HG02610 (cell line): ENCODE results near the gene EIF4H.
A peak's percentile ranks its signal among the peaks of the same experiment; 100 is the strongest.
"Not testable (repeated sequence)": the region's sequence is repeated elsewhere in the genome, so short reads cannot be mapped to it uniquely, and the experiment has no call there.

Experiments
- ATAC-seq: cut with Tn5 transposase; IDR thresholded peaks from one replicate; pipeline ENCODE4 v1.9.1; 2021; ENCODE audit warnings: mild to moderate bottlenecking, moderate library complexity; ENCODE audit not compliant: unreplicated experiment

The EIF4H gene

DNA sequence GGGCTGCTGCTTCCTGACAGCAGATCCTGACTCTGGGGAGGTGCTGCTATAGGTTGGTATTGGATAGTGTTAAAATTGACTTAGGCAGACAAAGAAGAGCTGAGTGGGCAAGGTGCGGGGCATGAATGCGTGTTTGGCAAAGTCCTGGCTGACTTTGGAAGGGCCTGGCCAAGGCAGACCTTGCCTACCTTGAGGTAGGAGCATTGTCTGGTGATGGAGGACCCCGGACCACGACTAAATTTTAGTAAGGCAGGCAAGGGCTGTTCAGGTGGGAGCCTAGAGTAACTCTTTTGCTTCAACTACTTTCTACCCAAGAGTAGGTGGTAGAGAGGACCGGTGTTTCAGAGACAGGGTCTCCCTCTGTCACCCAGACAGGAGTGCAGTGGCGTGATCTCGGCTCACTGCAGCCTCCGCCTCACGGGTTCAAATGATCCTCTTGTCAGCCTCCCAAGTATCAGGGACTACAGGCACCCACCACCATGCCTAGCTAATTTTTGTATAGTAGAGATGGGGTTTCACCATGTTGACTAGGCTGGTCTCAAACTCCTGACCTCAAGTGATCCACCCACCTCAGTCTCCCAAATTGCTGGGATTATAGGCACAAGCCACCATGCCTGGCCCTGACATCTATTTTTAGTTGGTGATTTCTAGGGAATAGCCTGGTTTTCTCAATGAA, 23.4 kb downstream of the EIF4H start:
- no peak for ATAC-seq

DNA sequence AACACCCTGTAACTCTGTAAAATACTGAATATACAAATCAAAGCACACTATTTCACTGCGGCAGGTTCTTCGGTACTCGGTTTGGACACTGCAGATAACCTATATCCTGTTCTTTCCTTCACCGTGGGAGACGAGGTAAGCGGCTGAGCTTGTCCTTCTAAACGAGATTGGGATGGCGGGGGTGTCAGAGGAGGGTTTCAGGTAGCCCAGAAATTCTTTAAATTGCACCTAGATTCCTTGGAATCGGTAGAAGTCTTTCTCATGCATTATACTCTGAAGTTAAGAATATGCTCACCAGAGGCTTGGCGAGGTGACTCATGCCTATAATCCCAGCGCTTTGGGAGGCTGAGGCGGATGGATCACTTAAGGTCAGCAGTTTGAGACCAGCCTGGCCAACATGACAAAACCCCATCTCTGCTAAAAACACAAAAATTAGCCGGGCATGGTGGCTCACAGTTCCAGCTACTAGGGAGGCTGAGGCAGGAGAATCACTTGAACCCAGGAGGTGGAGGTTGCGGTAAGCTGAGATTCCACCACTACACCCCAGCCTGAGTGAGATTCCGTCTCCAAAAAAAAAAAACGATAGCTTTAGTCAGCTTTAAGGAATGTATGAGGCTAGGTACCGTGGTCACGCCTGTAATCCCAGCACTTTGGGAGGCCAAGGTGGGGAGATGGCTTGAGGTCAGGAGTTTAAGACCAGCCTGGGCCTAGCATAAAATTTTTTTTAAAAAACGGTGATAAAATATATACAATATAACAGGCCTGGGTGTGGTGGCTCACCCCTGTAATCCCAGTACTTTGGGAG, 25.6 kb downstream of the EIF4H start:
- ATAC-seq = no peak

DNA sequence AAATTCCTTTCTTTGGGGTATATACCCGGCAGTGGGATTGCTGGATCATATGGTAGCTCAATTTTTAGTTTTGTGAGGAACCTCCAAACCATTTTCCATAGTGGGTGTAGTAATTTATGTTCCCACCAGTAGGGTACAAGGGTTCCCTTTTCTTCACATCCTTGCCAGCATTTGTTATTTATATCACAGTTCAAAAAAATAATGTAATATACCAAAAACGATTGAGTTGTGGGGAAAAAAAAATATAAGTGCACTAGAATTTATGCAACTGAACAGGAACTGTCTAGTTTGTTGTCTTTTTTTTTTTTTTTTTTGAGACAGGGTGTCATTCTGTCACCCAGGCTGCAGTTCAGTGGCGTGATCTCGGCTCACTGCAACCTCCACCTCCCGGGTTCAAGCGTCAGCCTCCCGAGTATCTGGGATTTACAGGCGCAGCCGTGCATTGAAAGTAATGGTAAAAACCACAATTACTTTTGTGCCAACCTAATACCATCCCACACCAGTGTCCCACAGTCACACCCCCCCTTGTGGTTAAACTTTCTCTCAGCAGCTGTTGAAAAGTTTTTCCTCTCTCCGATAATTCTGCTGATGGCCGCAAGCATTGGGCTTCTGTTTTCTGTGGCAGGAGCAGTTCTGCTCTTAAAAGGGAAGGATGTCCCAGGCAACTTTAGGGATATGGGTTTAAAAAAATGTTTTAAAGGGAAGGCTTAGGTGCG, 28.8 kb downstream of the EIF4H start:
- ATAC-seq = no peak

DNA sequence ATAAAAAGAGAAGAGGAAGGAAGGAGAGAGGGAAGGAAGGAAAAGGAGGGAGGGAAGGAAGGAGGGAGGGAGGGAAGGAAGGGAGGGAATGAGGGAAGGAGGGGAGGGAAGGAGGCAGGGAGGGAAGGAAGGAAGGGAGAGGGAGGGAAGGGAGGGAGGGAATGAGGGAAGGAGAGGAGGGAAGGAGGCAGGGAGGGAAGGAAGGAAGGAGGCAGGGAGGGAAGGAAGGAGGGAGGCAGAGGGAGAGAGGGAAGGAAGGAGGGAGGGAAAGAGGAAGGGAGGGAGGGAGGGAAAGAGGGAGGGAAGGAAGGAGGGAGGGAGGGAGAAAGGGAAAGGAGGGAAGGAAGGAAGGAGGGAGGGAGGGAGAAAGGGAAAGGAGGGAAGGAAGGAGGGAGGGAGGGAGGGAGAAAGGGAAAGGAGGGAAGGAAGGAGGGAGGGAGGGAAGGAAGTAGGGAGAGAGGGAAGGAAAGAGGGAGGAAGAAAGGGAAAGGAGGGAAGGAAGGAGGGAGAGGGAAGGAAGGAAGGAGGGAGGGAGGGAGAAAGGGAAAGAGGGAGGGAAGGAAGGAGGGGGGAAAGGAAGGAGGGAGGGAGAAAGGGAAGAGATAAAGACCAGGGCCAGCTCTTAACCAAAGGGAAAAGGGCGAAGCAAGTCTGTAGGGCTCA, 29.9 kb downstream of the EIF4H start:
- no peak for ATAC-seq

DNA sequence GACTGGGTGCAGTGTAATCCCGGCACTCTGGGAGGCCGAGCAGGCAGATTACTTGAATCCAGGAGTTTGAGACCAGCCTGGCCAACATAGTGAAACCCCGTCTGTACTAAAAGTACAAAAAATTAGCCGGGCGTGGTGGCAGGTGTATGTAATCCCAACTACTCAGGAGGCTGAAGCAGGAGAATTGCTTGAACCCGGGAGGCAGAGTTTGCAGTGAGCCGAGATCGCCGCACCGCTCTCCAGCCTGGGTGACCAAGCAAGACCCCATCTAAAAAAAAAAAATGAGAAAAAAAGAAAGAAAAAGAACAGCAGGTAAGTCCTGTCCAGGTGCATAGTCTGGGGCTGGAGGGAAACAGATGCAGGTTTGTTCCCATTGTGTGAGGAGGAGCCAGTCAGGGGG, 31.9 kb downstream of the EIF4H start:
- not testable (repeated sequence) for ATAC-seq

DNA sequence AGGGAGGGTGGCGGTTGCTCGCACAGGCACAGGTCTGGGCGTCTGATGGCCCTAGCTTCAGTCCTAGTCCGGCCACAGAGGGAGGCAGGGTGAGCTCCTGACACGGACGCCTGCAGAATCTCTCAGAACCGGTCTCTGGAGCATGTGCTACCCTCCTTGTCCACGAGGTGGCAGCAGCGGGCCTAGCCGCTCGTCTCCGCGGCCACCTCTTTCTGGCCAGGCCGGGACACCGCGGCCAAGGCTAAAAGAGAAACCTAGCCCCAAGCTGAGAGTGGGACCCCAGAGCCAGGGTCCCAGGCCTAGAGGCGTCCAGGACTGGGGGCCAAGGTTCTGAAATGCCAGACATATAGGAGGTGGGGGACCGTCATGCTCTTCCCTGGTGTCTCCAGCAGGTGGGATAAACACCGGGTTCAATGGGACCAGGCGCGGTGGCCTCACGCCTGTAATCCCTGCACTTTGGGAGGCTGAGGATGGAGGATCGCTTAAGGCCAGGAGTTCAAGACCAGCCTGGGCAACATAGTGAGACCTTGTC, 32.5 kb downstream of the EIF4H start:
- ATAC-seq = peak; percentile 25

DNA sequence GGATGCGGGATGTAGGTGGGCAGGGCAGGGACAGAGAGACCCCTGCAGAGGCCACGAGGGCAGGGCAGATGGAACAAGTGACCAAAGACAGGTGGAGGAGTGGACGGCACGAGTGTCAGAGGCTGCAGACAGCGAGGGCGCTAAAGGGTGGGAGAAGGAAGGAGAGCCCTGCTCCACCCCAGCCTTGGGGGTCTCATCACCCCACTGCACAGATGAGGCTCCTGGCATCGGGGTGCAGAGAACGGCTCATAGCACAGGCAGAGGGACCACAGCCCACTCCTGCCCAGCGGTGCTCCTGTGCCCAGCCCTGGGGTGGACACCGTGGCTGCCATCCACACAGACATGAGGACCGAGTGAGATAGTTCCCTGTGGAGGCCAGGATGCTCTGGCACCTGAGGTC, 33.4 kb downstream of the EIF4H start:
- no peak for ATAC-seq

DNA sequence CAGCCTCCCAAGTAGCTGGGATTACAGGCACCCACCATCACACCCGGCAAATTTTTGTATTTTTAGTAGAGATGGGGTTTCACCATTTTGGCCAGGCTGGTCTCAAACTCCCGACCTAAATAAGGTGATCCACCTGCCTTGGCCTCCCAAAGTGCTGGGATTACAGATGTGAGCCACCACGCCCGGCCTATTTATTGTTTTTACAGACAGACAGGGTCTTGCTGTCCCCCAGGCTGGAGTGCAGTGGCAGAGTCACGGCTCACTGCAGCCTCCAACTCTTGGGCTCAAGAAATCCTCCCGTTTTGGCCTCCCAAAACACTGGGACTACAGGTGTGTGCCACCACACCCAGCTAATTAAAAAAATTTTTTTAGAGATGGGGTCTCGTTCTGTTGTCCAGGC, 34.1 kb downstream of the EIF4H start:
- ATAC-seq = not testable (repeated sequence)

DNA sequence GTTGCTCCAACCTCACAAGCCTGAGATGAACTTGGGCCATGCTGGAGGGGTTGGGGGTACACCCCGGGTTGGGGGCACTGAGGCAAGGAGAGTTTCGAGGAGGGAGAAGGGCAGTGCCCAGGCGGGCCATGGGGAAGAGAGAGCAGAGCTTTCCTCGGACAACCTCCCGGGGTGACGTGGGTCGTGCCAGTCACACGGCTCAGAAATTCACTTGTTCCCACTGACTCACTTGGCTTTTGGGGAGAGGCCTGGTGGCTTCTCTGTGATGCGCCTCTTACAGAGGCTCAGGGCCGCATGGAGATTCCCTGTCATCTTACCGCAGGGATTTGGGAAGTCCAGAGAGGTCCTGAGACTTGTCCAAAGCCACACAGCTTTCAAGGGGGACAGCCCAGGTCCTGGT, 38.5 kb downstream of the EIF4H start:
- ATAC-seq = no peak

DNA sequence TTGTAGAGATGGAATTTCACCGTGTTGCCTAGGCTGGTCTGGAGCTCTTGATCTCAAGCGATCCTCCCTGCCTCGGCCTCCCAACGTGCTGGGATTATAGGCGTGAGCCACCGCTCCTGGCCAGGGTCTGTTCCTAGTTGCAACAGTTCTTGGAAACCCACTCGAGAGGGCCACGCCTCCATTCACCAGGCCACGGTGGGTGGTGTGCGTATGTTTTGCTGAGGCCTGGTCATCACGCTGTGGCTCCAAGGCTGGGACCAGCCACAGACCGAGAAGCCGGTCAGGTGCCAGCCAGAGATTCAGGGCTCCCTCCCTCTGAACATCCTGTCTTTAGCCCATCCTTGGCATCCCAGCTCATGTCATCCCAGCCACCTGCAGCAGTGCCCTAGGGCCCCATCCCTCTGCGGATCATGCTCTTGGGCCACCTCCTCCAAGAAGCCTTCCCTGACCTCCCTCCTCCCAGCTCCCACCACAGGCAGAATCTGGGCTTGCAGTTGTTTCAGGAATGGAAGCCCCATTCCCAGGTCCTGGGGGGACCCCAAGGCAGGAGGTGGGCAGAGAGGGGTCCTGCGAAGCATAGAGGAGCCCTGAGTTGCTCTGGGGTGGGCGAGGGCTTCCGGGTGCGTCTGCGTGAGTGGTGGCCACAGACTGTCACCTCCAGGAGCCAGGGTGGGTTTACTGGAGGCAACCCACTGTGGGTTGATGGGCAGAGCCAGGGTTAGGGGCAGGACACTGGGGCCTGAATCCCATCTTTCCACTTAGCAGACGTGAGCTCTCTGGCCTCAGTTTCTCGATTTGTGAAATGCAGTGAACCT, 40.9 kb downstream of the EIF4H start:
- no peak for ATAC-seq

DNA sequence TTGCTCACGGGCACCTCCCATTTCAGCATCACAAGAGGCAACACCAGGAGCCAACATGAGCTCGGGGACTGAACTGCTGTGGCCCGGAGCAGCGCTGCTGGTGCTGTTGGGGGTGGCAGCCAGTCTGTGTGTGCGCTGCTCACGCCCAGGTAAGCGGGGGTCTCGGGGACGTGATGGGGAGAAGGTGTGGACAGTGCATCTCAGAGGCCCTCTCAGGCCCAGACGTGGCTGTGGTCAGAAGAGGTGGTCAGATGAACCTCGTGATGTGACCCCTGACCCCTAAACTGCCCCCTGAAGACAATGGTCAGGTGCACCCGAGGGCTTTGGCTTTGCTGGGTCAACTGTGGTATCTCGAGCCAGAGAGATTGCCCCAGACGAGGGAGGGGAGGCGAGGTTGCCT, 41.8 kb downstream of the EIF4H start:
- peak; percentile 0 for ATAC-seq

DNA sequence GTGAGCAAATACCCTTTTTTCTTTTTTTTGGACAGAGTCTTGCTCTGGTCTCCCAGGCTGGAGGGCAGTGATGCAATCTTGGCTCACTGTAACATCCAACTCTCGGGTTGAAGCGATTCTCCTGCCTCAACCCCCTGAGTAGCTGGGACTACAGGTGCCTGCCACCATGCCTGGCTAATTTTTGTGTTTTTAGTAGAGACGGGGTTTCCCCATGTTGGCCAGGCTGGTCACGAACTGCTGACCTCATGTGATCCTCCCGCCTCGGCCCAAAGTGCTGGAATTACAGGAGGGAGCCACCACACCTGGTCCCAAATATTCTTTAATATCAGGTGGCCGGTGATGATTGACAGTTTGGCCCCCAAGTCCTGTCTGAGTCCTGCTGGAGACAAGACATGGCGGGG, 42.2 kb downstream of the EIF4H start:
- peak; percentile 22 for ATAC-seq

DNA sequence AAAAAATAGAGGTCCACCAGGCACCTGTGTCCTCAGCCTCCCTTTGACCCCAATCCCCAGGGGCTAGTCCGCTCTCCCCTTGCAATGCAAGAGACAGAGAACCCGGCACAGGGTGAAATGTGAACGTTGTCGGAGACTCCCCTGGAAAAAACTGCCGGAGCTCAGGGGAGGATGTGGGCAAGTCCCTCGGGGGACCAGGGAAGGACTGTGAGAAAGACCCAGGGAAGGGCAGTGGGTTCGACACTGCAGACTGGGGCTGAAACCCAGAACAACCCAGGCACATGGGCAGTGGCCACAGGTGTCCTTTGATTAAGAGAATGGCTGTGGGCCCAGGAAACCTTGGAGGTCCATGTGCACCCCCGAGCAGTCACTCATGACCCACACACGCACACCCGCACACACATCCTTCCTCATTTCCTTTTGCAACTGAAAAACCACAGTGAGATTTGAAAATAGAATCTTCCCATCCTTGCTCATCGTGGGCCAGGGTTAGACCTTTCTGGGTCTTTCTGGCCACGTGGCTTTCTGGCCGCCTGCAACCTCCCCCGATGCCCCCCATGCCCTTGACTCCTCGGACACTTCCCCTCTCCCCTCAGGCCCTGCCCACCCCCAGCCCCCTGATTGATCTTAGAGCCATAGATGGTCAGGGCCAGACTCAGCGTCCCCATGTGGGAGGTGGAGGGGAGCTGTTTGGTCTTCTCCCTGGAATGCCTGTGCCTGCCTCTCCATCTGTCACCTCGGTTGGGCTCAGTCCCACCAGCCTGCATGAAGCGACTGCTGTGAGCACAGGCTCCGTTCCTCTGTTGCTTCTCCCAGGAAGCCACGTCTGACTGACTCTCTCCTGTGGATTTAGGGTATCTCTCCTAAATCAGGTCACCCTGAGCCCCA, 43.5 kb downstream of the EIF4H start:
- ATAC-seq = peak; percentile 63

DNA sequence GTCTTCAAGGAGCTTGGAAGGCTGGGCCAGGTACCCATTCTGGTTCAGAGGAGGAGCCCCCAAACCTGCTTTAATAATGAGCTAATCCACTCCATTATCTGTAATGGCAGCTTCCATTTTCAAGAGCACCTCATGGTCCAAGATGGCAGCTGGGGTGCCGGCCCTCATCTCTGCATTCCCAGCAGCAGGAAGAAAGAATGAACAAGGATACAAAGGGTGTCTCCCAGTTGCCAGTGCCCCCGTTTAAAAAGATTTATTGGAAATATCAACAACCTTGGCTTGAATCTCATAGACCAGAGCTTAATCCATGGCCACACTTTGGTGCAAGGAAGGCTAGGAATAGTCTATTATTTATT, 44.2 kb downstream of the EIF4H start:
- ATAC-seq = no peak

DNA sequence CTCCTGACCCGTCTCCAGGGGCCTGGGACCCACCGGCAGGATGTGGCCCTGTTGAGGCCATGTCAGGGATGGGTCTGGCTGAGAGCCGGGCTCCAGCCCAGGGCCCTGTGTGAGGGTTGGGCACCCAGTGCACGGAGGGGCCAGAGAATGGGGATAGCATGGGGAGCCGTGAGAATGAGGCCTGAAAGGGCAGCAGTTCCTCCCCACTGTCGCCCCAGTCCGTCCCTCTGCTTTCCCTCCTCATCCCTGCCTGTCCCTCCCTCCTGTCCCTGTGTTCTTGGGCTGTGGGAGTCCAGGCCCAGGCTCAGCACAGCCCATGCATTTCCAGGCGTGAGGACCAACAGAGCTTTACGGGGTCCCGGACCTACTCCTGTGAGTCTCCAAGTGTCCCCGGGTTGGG, 45.3 kb downstream of the EIF4H start:
- ATAC-seq = no peak

DNA sequence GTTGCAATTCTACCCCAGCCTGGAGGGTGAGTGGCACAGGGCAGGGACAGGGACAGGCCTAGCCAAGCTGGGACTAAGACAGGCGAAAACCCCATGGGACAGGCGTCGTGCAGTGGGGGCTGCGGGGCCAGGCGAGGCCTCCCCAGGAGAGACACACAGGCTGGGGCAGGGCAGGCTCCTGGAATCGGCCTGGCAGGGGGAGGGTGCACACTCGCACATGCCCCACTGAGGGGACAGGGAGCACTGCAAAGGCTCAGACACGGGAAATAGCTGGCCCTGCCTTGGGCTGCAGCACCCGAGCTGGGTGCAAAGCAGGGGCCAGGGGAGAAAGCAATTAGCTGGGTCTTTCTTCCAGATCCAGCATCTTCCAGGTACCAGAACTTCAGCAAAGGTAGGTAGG, 46.1 kb downstream of the EIF4H start:
- no peak for ATAC-seq

DNA sequence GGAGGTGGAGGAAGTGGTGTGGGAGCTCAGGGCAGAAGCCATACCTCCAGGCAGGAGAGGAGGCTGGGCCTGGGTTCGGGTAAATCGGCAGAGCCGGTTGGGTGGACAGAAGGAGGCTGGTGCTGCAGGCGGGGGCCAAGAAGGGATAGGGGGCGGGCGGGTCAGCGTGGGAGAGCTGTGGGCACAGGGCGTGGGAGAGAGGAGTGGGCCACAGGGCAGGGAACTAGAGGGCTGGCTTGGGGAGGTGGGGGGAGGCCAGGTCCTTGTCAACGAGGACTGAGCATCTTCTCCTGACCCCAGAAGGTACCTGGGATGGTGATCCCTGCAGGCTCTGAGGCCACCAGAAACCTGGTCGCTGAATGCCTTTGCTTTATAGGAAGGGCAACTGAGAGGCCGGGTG, 47.6 kb downstream of the EIF4H start:
- no peak for ATAC-seq

DNA sequence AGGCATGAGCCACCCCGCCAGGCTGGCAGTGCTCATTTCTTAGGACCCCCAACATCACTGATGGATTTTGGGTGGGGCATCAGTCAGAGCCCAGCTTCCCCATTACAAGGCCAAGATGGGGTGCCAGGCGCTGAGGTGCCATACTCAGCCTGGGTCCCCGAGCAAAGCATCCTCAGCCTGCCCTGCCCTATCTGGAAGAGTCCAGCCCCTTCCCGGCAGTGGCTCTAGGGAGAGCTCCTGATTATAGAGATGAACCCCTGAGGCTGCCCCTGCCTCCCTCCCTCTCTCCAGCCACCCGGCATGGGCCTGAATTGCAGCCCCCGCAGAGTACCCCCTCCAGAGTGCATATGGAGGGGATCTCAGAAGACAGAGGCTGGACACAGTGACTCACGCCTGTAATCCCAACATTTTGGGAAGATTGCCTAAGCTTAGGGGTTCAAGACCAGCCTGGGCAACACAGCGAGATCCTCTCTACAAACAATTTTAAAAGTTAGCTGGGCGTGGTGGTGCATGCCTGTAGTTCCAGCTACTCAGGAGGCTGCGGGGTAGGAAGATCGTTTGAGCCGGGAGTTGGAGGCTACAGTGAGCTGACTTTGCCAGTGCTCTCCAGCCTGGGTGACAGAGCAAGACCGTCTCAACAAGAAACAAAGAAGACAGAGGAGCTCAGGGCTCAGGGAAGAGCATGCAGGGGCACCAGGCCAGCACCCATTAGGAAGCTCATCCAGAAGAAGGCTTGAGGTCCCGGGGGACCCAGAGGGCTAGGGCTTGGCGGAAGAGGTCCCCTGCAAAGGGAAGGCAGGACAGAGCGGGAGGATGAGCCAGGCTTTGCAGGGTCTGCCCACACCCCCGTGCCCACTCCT, 48.9 kb downstream of the EIF4H start:
- no peak for ATAC-seq
